Measurements from ENCODE around the gene AGBL1.

- no peak for TF ChIP-seq EZH2phosphoT487 (IDR thresholded peaks at IDR 0.05; ENCODE audit: unreplicated experiment)
- no peak for TF ChIP-seq CREB1 (CRISPR knock-in tag; IDR thresholded peaks at IDR 0.05; ENCODE audit: low read depth)
- no peak for TF ChIP-seq CTCF (conservative IDR thresholded peaks at IDR 0.05; ENCODE audit: low read depth in 2 of 2)
- no peak for TF ChIP-seq JUNB (IDR thresholded peaks at IDR 0.05; ENCODE audit: unreplicated experiment)
- no peak for TF ChIP-seq ZNF331 (CRISPR knock-in tag; IDR thresholded peaks at IDR 0.05; ENCODE audit: low read depth)
- TF ChIP-seq EZH2 (IDR thresholded peaks at IDR 0.05; ENCODE audit: low read depth, unreplicated experiment): no peak
- TF ChIP-seq POLR2AphosphoS5 (IDR thresholded peaks at IDR 0.05; ENCODE audit: low read depth): no peak
- no peak for TF ChIP-seq STAT1 (IDR thresholded peaks at IDR 0.05; ENCODE audit: unreplicated experiment)
- TF ChIP-seq REST (IDR thresholded peaks at IDR 0.05; ENCODE audit: unreplicated experiment): no peak
- no peak for TF ChIP-seq ZNF114 (CRISPR knock-in tag; IDR thresholded peaks at IDR 0.05)
- TF ChIP-seq ETS1 (IDR thresholded peaks at IDR 0.05): no peak
- no peak for TF ChIP-seq NANOG (IDR thresholded peaks at IDR 0.05; ENCODE audit: borderline replicate concordance)
- TF ChIP-seq ZNF462 (CRISPR knock-in tag; IDR thresholded peaks at IDR 0.05): no peak
Observed at GRCh38 chr15:86382341-86382740, 302.7 kb downstream of the AGBL1 start.

Measured in GM23338 (cell line).